Caco-2 (cell line): Measurements from ENCODE around the gene SPDYA. TPM values are rescaled to one million over a fixed set of nuclear protein-coding genes. Genes with fewer than 3 reads are reported as not detected.

Experiments
- BruUV-seq: library from RNA; stranded (reverse); fragments of 400-500 nt; replicated peaks from 2 replicates; lab custom pipeline; 2021; lab: Mats Ljungman, UMichigan
- CTCF ChIA-PET: fragments of 300-600 bp; sonication (Branson Sonifier 250); formaldehyde crosslinking; loops from one replicate; lab custom pipeline; 2022; ENCODE audit warnings: antibody characterized with exemption; lab: Charles Lee
- POLR2A ChIA-PET: fragments of 300-600 bp; sonication (Branson Sonifier 250); formaldehyde crosslinking; loops from one replicate; lab custom pipeline; 2022; ENCODE audit warnings: antibody characterized with exemption; lab: Charles Lee
- DNase-seq, 2 experiments: peaks; one replicate each; pipeline versions ENCODE4 v3.0.0 to v3.0.0-alpha.2; 2020 to 2022
- H3K27me3 ChIP-seq: replicated peaks from 2 replicates; pipeline ENCODE4 v1.6.0; 2011; ENCODE audit warnings: low read length; ENCODE audit not compliant: control insufficient read depth, insufficient read depth
- H3K36me3 ChIP-seq: 2 replicates; pipeline ENCODE4 v1.5.1; 2011; ENCODE audit warnings: low read length; ENCODE audit not compliant: control insufficient read depth, insufficient read depth
- H3K4me1 ChIP-seq: fragments of 250-450 bp; sonication (Bioruptor Pico); 2 replicates; pipeline ENCODE4 v1.5.1; 2020; ENCODE audit warnings: mild to moderate bottlenecking
- H3K4me3 ChIP-seq: 2 replicates; pipeline ENCODE4 v1.5.1; 2011; ENCODE audit warnings: low read depth, mild to moderate bottlenecking, control low read depth, low read length
- H3K9me3 ChIP-seq: fragments of 250-450 bp; sonication (Bioruptor Pico); 2 replicates; pipeline ENCODE4 v1.5.1; 2020; ENCODE audit warnings: mild to moderate bottlenecking, moderate library complexity
- H3K27ac Mint-ChIP-seq: one replicate; pipeline ENCODE4 v1.8.0; 2022; ENCODE audit warnings: mixed read lengths; ENCODE audit not compliant: unreplicated experiment
- H3K27me3 Mint-ChIP-seq: one replicate; pipeline ENCODE4 v1.8.0; 2022; ENCODE audit warnings: mixed read lengths; ENCODE audit not compliant: insufficient read depth, unreplicated experiment
- H3K36me3 Mint-ChIP-seq: one replicate; pipeline ENCODE4 v1.8.0; 2022; ENCODE audit warnings: mild to moderate bottlenecking, mixed read lengths; ENCODE audit not compliant: insufficient read depth, unreplicated experiment
- H3K4me1 Mint-ChIP-seq: one replicate; pipeline ENCODE4 v1.8.0; 2022; ENCODE audit warnings: low read depth, mixed read lengths; ENCODE audit not compliant: unreplicated experiment
- H3K4me3 Mint-ChIP-seq: one replicate; pipeline ENCODE4 v1.8.0; 2022; ENCODE audit warnings: mild to moderate bottlenecking, moderate library complexity, mixed read lengths; ENCODE audit not compliant: unreplicated experiment
- H3K9me3 Mint-ChIP-seq: one replicate; pipeline ENCODE4 v1.8.0; 2022; ENCODE audit warnings: mixed read lengths; ENCODE audit not compliant: unreplicated experiment
- intact Hi-C: fragments of 100-400 bp; cut with micrococcal nuclease; formaldehyde crosslinking; loops from one replicate; pipeline ENCODE4 v1.10.0; 2022; ENCODE audit not compliant: unreplicated experiment
- total RNA-seq: library from RNA; stranded (reverse); gene quantifications from 2 replicates; pipeline ENCODE4 v1.2.3, GENCODE V29; 2022
- TF ChIP-seq, protein P1 (sequence below), 2 experiments: fragments of 200-600 bp in 1 of 2; IDR thresholded peaks; 1 replicate in 1 of 2; 2 replicates in 1 of 2; pipeline versions ENCODE4 v1.5.1 to v1.8.0; 2011 to 2022; ENCODE audit warnings: antibody characterized with exemption in 1 of 2, control low read depth in 1 of 2, inconsistent platforms in 1 of 2, low read depth in 1 of 2, low read length in 1 of 2, mild to moderate bottlenecking in 1 of 2, moderate library complexity in 1 of 2; ENCODE audit not compliant: insufficient read depth in 1 of 2, severe bottlenecking in 1 of 2, unreplicated experiment in 1 of 2

The SPDYA gene
- total RNA-seq, 1 experiment from 2014 or later: 1.5 TPM

DNA sequence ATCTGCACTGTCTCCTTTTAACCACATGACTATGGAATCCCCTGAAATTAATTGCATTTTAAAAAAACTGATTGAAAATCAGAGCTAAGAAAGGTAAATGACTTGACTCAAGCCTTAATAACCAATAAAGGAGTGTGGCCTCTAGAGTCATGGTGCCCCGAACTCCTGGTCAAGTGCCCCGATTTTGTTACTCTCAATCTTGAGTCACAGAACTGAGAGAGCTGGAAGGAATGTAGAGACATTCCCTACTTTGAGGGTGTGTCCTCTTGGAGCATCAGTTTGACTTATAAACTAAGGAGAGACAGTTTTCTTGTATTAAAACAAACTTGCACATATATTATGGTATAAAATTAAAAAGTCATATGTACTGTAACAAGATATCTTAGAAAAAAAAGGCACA, 86.3 kb downstream of the SPDYA start:
- Histone ChIP-seq H3K9me3 (no peaks in the 10 kb centered on the region), H3K4me1 (peaks cover 13% of the 10 kb centered on the region), H3K36me3 (no peaks in the 10 kb centered on the region; the same call in 1 of the 2 replicates), H3K27me3 (no peaks in the 10 kb centered on the region), H3K4me3 (no peak overlapping the region)
- DNase-seq: no peak
- ChIA-PET POLR2A (no interaction called here), CTCF (no interaction called here)
- Mint-ChIP-seq H3K36me3 (peaks cover 37% of the 10 kb centered on the region), H3K9me3 (no peaks in the 10 kb centered on the region), H3K4me3 (peak overlapping the region; percentile 40), H3K27ac (no peak overlapping the region), H3K4me1 (peaks cover 28% of the 10 kb centered on the region), H3K27me3 (no peaks in the 10 kb centered on the region)
- intact Hi-C loops: no loop called here
- no TSS peak for BruUV-seq
- TF ChIP-seq, protein P1, sequence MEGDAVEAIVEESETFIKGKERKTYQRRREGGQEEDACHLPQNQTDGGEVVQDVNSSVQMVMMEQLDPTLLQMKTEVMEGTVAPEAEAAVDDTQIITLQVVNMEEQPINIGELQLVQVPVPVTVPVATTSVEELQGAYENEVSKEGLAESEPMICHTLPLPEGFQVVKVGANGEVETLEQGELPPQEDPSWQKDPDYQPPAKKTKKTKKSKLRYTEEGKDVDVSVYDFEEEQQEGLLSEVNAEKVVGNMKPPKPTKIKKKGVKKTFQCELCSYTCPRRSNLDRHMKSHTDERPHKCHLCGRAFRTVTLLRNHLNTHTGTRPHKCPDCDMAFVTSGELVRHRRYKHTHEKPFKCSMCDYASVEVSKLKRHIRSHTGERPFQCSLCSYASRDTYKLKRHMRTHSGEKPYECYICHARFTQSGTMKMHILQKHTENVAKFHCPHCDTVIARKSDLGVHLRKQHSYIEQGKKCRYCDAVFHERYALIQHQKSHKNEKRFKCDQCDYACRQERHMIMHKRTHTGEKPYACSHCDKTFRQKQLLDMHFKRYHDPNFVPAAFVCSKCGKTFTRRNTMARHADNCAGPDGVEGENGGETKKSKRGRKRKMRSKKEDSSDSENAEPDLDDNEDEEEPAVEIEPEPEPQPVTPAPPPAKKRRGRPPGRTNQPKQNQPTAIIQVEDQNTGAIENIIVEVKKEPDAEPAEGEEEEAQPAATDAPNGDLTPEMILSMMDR (IDR thresholded peaks at IDR 0.05; ENCODE audit: insufficient read depth in 1 of 2, low read depth in 1 of 2, low read length in 1 of 2, severe bottlenecking in 1 of 2, unreplicated experiment in 1 of 2): no peak

DNA sequence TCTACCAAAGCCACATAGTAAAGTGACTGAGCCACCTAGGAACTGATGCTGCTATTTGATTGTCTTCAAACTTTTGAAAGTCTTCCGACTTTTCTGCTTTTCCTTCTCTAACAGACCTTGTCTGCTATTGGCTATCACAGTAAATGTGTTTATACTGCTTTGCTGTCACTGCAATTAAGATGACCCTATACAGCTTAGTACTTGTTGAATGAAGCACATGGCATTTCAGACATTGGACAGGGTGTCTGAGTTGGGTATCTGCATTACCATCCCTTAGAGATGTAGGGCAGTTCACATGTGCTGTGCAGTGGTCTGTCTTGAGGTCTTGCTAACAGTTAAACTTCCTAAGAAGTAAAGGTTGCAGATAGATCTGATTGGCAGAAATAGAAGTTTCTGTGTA, 87.4 kb downstream of the SPDYA start:
- BruUV-seq: no TSS peak
- H3K4me3 Mint-ChIP-seq: no peak overlapping the region
- no peaks in the 10 kb centered on the region for H3K9me3 Mint-ChIP-seq
- TF ChIP-seq, protein P1 (IDR thresholded peaks at IDR 0.05; ENCODE audit: insufficient read depth in 1 of 2, low read depth in 1 of 2, low read length in 1 of 2, severe bottlenecking in 1 of 2, unreplicated experiment in 1 of 2): no peak
- CTCF ChIA-PET: no interaction called here
- no peaks in the 10 kb centered on the region for H3K27me3 Mint-ChIP-seq
- H3K36me3 Mint-ChIP-seq: peaks cover 47% of the 10 kb centered on the region
- H3K27ac Mint-ChIP-seq: no peak overlapping the region
- peaks cover 13% of the 10 kb centered on the region for H3K4me1 ChIP-seq
- DNase-seq: no peak
- intact Hi-C loops: no loop called here
- peaks cover 28% of the 10 kb centered on the region for H3K4me1 Mint-ChIP-seq
- POLR2A ChIA-PET: no interaction called here
- no peaks in the 10 kb centered on the region for H3K27me3 ChIP-seq
- H3K36me3 ChIP-seq: peaks cover 4% of the 10 kb centered on the region
- H3K4me3 ChIP-seq: no peak overlapping the region
- H3K9me3 ChIP-seq: no peaks in the 10 kb centered on the region

Other genes with a start within 250 kb of the SPDYA start
- 185 and 190 TPM in 2 replicates for gene PPP1CB, start 59.0 kb upstream of the SPDYA start, total RNA-seq
- 19.9 and 20.0 TPM in 2 replicates for gene TRMT61B, start 59.5 kb downstream of the SPDYA start, total RNA-seq
- 117 and 133 TPM in 2 replicates for gene WDR43, start 83.8 kb downstream of the SPDYA start, total RNA-seq
- 0.61 and 1.3 TPM in 2 replicates for gene TOGARAM2, start 170.5 kb downstream of the SPDYA start, total RNA-seq